SK-N-DZ (cell line): Measurements from ENCODE around the gene EMCN. TPM values are rescaled to one million over a fixed set of nuclear protein-coding genes. Genes with fewer than 3 reads are reported as not detected.
"Not testable (repeated sequence)": the region's sequence is repeated elsewhere in the genome, so short reads cannot be mapped to it uniquely, and the experiment has no call there.

Source experiments
- DNase-seq: peaks from one replicate; pipeline ENCODE4 v3.0.0-alpha.2; 2015; ENCODE audit warnings: low spot score
- polyA plus RNA-seq, 2 experiments: library from polyadenylated mRNA; depleted of rRNA; stranded (reverse); fragments of >200 nt; gene quantifications; 2 replicates each; pipeline ENCODE4 v1.2.3, GENCODE V29; 2014

Gene EMCN
- not detected in 2 replicates for polyA plus RNA-seq (2014; cell fraction: cytosol; rRNA removed)
- not detected in 2 replicates for polyA plus RNA-seq (2014; cell fraction: nucleus; rRNA removed)

GRCh38 chr4:100517864-100518341 is at the start of gene EMCN:
TSS of gene EMCN (minus strand) at chr4:100518022. CDS start at chr4:100517914, 108 bp downstream.
- no peak for DNase-seq

- no peak for DNase-seq
Observed at GRCh38 chr4:100566396-100566795, 48.6 kb upstream of the EMCN start.

GRCh38 chr4:100557306-100557705 is 39.5 kb upstream of the EMCN start:
- DNase-seq, result no peak

- no peak for DNase-seq
Observed at GRCh38 chr4:100555611-100556337, 38.0 kb upstream of the EMCN start.

- no peak for DNase-seq
Observed at GRCh38 chr4:100548200-100548560, 30.4 kb upstream of the EMCN start.

GRCh38 chr4:100547541-100548199 is 29.8 kb upstream of the EMCN start:
- DNase-seq, result no peak

- DNase-seq, result no peak
Observed at GRCh38 chr4:100545427-100545826, 27.6 kb upstream of the EMCN start.

- DNase-seq, result no peak
Observed at GRCh38 chr4:100540131-100540530, 22.3 kb upstream of the EMCN start.

- DNase-seq, result no peak
Observed at GRCh38 chr4:100539706-100540105, 21.9 kb upstream of the EMCN start.

- DNase-seq, result no peak
Observed at GRCh38 chr4:100533741-100534140, 15.9 kb upstream of the EMCN start.

GRCh38 chr4:100530161-100530560 is 12.3 kb upstream of the EMCN start:
- not testable (repeated sequence) for DNase-seq

GRCh38 chr4:100525686-100526085 is 7.9 kb upstream of the EMCN start:
- no peak for DNase-seq

- no peak for DNase-seq
Observed at GRCh38 chr4:100519205-100519604, 1.4 kb upstream of the EMCN start.

- no peak for DNase-seq
Observed at GRCh38 chr4:100516225-100516624, 1.6 kb downstream of the EMCN start.

GRCh38 chr4:100511896-100512295 is 5.9 kb downstream of the EMCN start:
- DNase-seq, result no peak

- DNase-seq, result no peak
Observed at GRCh38 chr4:100510551-100510950, 7.3 kb downstream of the EMCN start.

- no peak for DNase-seq
Observed at GRCh38 chr4:100509386-100509785, 8.4 kb downstream of the EMCN start.

GRCh38 chr4:100508691-100509090 is 9.1 kb downstream of the EMCN start:
- DNase-seq, result no peak

- DNase-seq, result no peak
Observed at GRCh38 chr4:100504086-100504874, 13.5 kb downstream of the EMCN start.

GRCh38 chr4:100497791-100498190 is 20.0 kb downstream of the EMCN start:
- DNase-seq, result no peak

- no peak for DNase-seq
Observed at GRCh38 chr4:100495074-100495473, 22.7 kb downstream of the EMCN start.

- no peak for DNase-seq
Observed at GRCh38 chr4:100494166-100494565, 23.7 kb downstream of the EMCN start.
